OCI-LY7 (cell line): ENCODE results near the gene IGFBP2. TPM values are rescaled to one million over a fixed set of nuclear protein-coding genes. Genes with fewer than 3 reads are reported as not detected.

Source experiments
- BruUV-seq: library from RNA; stranded (reverse); fragments of 400-500 nt; replicated peaks from 2 replicates; lab custom pipeline; 2021; lab: Mats Ljungman, UMichigan
- CTCF ChIA-PET: fragments of 300-600 bp; sonication (Branson Sonifier 250); formaldehyde crosslinking; loops from one replicate; lab custom pipeline; 2022; ENCODE audit warnings: antibody characterized with exemption; ENCODE audit not compliant: unreplicated experiment; lab: Charles Lee
- POLR2A ChIA-PET: fragments of 300-600 bp; sonication (Branson Sonifier 250); formaldehyde crosslinking; loops from one replicate; lab custom pipeline; 2022; ENCODE audit warnings: antibody characterized with exemption; lab: Charles Lee
- DNase-seq: peaks from one replicate; pipeline ENCODE4 v3.0.0-alpha.2; 2015; ENCODE audit warnings: low spot score
- H2AFZ ChIP-seq: fragments of 200-600 bp; sonication (generic), shearing (Covaris generic); 2 replicates; pipeline ENCODE4 v1.6.1; 2014; ENCODE audit warnings: mild to moderate bottlenecking, antibody characterized with exemption, low read length, moderate library complexity
- H3K27ac ChIP-seq: fragments of 200-600 bp; sonication (generic); 2 replicates; pipeline ENCODE4 v1.5.1; 2014; ENCODE audit warnings: mixed run types, low read depth, mild to moderate bottlenecking, moderate library complexity, low read length, inconsistent platforms; ENCODE audit not compliant: poor library complexity, severe bottlenecking
- H3K36me3 ChIP-seq: fragments of 200-600 bp; sonication (generic); 2 replicates; pipeline ENCODE4 v1.6.1; 2014; ENCODE audit warnings: mild to moderate bottlenecking, antibody characterized with exemption, low read length, moderate library complexity, mixed read lengths; ENCODE audit not compliant: insufficient read depth
- H3K4me1 ChIP-seq: fragments of 200-600 bp; sonication (generic); 2 replicates; pipeline ENCODE4 v1.5.1; 2014; ENCODE audit warnings: mild to moderate bottlenecking, low read length; ENCODE audit not compliant: insufficient read depth, poor library complexity, severe bottlenecking
- H3K4me2 ChIP-seq: fragments of 200-600 bp; sonication (generic); 2 replicates; pipeline ENCODE4 v1.6.1; 2014; ENCODE audit warnings: mild to moderate bottlenecking, low read length
- H3K4me3 ChIP-seq: fragments of 200-600 bp; sonication (generic); 2 replicates; pipeline ENCODE4 v1.5.1; 2014; ENCODE audit warnings: mild to moderate bottlenecking, low read depth, low read length; ENCODE audit not compliant: poor library complexity, severe bottlenecking
- H3K79me2 ChIP-seq: fragments of 200-600 bp; sonication (generic); 2 replicates; pipeline ENCODE4 v1.6.1; 2016; ENCODE audit warnings: low read depth, mild to moderate bottlenecking, low read length, moderate library complexity, mixed read lengths; ENCODE audit not compliant: insufficient read depth
- H3K9me2 ChIP-seq: fragments of 200-600 bp; sonication (generic); 2 replicates; pipeline ENCODE4 v1.6.1; 2016; ENCODE audit warnings: mild to moderate bottlenecking, low read length, mixed read lengths; ENCODE audit not compliant: insufficient read depth
- H3K9me3 ChIP-seq: fragments of 200-600 bp; sonication (generic); 2 replicates; pipeline ENCODE4 v1.6.1; 2014; ENCODE audit warnings: mild to moderate bottlenecking, mixed run types, low read length, mixed read lengths
- H4K20me1 ChIP-seq: fragments of 200-600 bp; sonication (generic); 2 replicates; pipeline ENCODE4 v1.6.1; 2014; ENCODE audit warnings: mild to moderate bottlenecking, antibody characterized with exemption, low read length, moderate library complexity, mixed read lengths; ENCODE audit not compliant: insufficient read depth
- CTCF ChIP-seq: fragments of 200-600 bp; sonication (generic); conservative IDR thresholded peaks from 2 replicates; pipeline ENCODE4 v1.5.1; 2014; ENCODE audit warnings: mild to moderate bottlenecking, antibody characterized with exemption, low read length, moderate library complexity, mixed read lengths
- EZH2phosphoT487 ChIP-seq: fragments of 200-600 bp; sonication (generic); IDR thresholded peaks from 2 replicates; pipeline ENCODE4 v1.6.1; 2018; ENCODE audit warnings: low read depth, borderline replicate concordance, mild to moderate bottlenecking, mixed run types, antibody characterized with exemption, low read length, moderate library complexity, mixed read lengths
- intact Hi-C: fragments of 100-400 bp; cut with micrococcal nuclease; formaldehyde crosslinking; loops from one replicate; pipeline ENCODE4 v1.10.0; 2022; ENCODE audit not compliant: unreplicated experiment
- total RNA-seq, 2 experiments: library from RNA; depleted of rRNA in 1 of 2; stranded (reverse); fragments of >200 nt in 1 of 2; shearing (Covaris generic) in 1 of 2; gene quantifications; 2 replicates each; pipeline ENCODE4 v1.2.3, GENCODE V29; 2014 to 2022

The IGFBP2 gene
- total RNA-seq, 2 experiments from 2014 or later, result 0.66 TPM; not detected in 1

GRCh38 chr2:216673021-216673420 is 39.8 kb downstream of the IGFBP2 start:
- Histone ChIP-seq H3K27ac (no peak overlapping the region), H3K4me3 (no peak overlapping the region), H3K4me2 (no peak overlapping the region), H3K36me3 (no peaks in the 10 kb centered on the region), H3K9me3 (no peaks in the 10 kb centered on the region), H3K4me1 (no peaks in the 10 kb centered on the region), H4K20me1 (no peaks in the 10 kb centered on the region), H3K79me2 (no peaks in the 10 kb centered on the region), H3K9me2 (no peaks in the 10 kb centered on the region), H2AFZ (no peak overlapping the region)
- ChIA-PET CTCF (no interaction called here), POLR2A (interaction anchor here (0.6 to 1.4 kb wide), 2 partner anchors 8 to 117 kb away, joined by 3 to 4 read pairs; no protein-coding TSS in a partner anchor)
- TF ChIP-seq CTCF (no peak), EZH2phosphoT487 (no peak)
- intact Hi-C loops, result no loop called here
- no TSS peak for BruUV-seq
- DNase-seq, result no peak

DNA sequence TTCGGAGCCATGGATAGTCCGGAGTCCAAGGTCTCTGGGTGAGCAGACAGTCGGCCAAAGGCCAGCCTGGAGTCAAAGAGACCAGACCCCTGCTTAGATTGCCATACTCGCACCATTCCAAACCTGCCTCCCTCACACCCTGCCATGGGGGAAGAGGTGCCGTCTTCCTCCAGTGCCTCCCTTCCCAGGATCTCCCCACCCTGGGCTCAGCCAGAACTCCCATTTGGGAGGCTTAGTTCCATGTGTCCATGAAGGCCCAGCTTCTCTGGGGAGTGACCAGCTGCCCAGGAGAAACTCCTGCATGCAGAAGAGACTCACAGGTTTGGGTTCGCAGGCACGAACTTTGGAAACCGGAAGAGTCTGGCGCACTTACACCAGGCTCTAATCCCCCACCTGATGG is 40.4 kb downstream of the IGFBP2 start:
- Histone ChIP-seq H3K36me3 (no peaks in the 10 kb centered on the region), H2AFZ (no peak overlapping the region), H4K20me1 (no peaks in the 10 kb centered on the region), H3K9me2 (no peaks in the 10 kb centered on the region), H3K4me2 (no peak overlapping the region), H3K27ac (no peak overlapping the region), H3K79me2 (no peaks in the 10 kb centered on the region), H3K9me3 (no peaks in the 10 kb centered on the region), H3K4me1 (no peaks in the 10 kb centered on the region), H3K4me3 (no peak overlapping the region)
- TF ChIP-seq EZH2phosphoT487 (no peak), CTCF (no peak)
- intact Hi-C loops, result no loop called here
- CTCF ChIA-PET, result no interaction called here
- DNase-seq, result no peak
- POLR2A ChIA-PET, result interaction anchor here (1.4 kb wide), 1 partner anchor 9 kb away, joined by 3 read pairs; no protein-coding TSS in a partner anchor
- no TSS peak for BruUV-seq

- Histone ChIP-seq H2AFZ (no peak overlapping the region), H3K4me1 (no peaks in the 10 kb centered on the region), H3K9me3 (no peaks in the 10 kb centered on the region), H3K4me3 (no peak overlapping the region), H4K20me1 (no peaks in the 10 kb centered on the region), H3K9me2 (no peaks in the 10 kb centered on the region), H3K79me2 (no peaks in the 10 kb centered on the region), H3K4me2 (no peak overlapping the region), H3K36me3 (no peaks in the 10 kb centered on the region), H3K27ac (no peak overlapping the region)
- CTCF ChIA-PET, result no interaction called here
- POLR2A ChIA-PET, result interaction anchor here (1.4 kb wide), 1 partner anchor 10 kb away, joined by 3 read pairs; no protein-coding TSS in a partner anchor
- TF ChIP-seq EZH2phosphoT487, result no peak
- no peak for TF ChIP-seq CTCF
- intact Hi-C loops, result no loop called here
- no peak for DNase-seq
- no TSS peak for BruUV-seq
Measured at GRCh38 chr2:216674376-216674775, 41.2 kb downstream of the IGFBP2 start.
